ENCODE measurements around the gene ZCCHC7.
"Not testable (repeated sequence)": the region's sequence is repeated elsewhere in the genome, so short reads cannot be mapped to it uniquely, and the experiment has no call there.

ZCCHC7 gene

DNA sequence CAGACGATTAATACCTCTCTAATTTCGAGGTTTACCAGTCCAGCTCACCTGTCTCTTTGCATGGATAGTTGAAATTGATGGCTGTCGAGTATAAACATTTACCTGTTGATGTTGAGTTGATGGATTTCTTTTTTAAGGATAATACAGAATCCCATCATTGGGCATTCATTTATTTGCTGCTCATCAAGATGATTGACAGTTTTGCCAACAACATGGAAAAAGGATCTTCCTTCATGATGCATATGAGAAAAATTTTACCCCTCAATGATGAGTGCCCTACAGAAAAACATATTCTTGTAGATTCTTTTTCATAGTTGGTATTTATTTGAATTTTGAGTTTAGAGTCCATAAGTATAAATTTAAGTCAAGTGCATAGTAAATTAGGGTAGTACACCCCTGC, 59.2 kb downstream of the ZCCHC7 start:
- DNase-seq = no peak

DNA sequence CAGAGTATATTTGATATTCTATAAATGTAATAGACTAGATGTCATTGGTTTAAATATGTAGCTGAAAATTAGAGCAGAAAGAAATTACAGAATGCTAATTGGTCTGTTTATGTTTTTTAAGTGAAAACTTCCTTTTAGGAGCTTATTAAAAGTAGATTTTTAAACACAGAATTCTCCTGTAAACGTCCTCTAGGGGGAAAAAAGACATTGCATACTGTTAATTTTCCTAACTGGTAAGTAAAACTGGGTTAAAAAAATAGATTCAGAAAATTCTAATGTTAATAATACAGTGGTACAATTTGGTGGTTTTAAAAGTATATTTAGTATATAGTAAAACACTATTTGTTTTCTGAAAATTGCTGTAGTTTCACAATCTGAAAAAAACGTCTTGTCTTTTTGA, 59.8 kb downstream of the ZCCHC7 start:
- no peak for DNase-seq

DNA sequence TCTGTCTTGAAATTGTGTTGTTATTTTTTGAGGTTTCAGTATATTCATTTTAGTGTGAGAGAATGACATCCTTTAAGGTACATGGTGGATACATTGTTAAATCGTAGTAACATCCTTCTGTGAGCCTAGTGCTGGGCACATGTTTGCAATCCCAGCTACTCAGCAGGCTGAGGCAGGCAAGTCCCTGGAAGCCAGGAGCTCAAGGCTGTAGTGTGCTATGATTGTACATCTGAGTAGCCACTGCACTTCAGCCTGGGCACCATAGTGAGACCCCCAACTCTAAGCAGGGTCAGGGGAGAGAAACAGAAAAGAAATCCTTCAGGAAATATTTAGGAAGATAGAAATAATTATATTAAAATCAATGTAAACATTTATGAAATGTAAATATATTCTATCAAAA, 62.3 kb downstream of the ZCCHC7 start:
- DNase-seq = no peak

DNA sequence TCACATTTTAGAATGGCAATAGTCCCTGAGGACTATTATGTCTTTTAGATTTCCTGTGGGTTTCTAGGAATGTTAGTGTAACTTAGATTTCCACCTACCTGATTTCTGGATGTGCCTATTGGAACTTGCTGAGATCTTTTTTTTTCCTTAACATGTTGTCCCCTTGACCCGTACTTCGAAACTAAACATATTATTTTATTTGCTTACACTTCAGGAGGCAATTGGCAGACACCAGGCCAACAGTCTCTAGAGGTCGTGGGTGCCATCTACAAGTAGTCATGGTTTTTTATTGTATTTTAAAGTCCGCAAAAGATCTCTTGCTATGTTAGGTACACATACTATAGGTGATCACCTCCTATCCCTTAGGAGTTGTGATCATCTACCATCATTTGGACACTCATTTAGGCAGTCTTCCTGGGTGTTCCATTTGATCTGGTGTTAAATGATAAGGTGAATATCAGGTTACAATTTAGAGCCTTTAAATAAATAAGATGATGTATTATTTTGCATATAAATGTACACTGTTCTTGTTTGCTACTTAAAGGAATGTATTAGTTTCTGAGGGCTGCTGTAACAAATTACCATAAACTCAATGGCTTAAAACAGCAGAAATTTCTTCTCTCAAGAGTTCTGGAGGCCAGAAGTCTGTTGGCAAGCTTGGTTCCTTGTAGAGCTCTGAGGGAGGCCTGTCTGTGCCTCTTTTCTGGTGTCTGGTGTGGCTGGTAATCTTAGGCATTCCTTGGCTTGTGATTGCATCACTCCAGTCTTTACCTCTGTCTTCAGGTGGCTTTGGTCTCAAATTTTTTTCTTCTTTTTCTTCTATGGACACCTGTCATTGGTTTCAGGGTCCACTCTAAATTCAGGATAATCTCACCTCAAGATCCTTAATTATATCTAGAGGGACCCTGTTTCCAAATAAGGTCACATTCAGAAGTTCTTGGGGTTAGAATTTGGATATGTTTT, 64.8 kb downstream of the ZCCHC7 start:
- DNase-seq = no peak

DNA sequence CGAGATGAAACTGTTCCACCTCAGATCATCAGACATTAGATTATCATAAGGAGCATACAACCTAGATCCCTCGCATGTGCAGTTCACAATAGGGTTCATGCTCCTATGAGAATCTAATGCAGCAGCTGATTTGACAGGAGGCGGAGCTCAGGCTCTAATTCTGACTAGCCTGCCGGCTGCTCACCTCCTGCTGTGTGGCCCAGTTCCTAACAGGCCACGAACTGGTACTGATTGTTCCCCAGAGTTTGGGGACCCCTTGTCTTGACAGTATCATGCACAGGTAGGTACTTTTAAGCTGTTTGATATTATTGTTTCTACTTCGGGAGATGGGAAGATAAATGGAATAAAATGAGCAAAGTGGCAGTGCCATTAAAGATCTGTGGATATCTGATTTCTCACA, 66.9 kb downstream of the ZCCHC7 start:
- DNase-seq = no peak

DNA sequence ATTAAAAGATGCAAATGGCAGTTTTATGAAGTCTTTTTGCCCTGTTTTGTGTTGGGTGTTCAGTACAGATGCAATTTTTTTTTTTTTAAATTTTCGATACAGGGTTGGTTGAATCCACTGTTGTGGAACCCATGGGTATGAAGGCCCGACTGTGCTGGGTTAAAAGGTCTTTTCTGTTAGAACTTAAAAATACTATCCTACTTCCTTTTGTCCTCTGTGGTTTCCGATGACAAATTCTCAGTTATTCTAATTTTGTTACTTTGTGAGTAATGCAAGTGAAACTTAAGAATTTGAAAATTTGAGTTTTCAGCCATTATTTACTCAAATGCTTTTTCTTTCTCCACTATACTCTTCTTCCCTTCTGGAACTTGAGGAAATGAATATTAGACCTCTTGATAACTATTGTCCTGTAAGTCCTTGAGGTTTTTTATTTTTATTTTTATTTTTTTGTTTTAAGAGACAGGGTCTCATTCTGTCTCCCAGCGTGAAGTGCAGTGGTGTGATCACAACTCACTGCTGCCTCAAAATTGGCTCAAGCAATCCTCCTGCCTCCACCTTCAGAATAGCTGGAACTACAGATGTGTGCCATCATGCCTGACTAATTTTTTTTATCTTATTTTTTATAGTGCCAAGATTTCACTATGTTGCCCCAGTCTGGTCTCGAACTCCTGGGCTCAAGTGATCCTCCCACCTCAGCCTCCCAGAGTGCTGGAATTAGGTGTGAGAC, 67.5 kb downstream of the ZCCHC7 start:
- DNase-seq = no peak

DNA sequence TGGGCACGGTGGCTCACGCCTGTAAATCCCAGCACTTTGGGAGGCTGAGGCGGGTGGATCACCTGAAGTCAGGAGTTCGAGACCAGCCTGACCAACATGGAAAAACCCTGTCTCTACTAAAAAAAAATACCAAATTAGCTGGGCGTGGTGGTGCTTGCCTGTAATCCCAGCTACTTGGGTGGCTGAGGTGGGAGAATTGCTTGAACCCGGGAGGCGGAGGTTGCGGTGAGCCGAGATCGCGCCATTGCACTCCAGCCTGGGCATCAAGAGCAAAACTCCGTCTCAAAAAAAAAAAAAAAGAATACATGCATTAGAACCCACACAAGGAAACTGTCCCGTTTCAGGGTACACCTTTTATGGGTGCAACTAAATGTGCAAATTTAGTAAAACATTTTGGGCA, 70.4 kb downstream of the ZCCHC7 start:
- DNase-seq = not testable (repeated sequence)

DNA sequence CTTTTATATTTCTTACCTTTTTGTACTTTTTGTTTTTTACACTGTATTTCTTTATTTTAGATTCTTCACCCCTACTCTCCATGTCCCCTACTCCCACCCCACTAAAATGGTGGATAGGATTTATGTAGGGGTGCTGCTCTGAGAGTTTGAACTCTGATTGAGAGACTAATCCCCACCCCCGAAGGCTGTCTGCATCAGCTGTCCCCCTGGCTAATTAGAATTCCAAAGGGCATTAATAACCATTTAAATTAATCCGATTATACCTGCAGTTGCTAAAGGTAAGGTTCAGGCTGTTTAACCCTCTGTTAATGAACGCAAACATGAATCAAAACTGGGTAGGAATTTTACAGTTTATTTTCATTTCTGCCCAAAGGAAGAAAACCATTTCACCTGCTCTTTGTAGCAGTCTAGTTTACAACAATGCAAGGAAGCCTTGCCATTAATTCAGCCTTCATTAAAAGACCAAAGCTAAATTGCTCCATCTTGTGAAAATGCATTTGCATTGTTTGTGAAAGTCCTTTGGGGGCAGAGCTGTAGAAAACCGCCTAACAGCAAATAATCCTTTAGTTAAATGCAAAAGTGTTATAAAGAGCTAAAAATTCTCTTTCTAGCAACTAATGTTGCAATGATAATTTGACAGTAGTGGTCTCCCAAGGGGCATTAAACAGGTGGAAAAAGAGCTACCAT, 71.2 kb downstream of the ZCCHC7 start:
- no peak for DNase-seq

DNA sequence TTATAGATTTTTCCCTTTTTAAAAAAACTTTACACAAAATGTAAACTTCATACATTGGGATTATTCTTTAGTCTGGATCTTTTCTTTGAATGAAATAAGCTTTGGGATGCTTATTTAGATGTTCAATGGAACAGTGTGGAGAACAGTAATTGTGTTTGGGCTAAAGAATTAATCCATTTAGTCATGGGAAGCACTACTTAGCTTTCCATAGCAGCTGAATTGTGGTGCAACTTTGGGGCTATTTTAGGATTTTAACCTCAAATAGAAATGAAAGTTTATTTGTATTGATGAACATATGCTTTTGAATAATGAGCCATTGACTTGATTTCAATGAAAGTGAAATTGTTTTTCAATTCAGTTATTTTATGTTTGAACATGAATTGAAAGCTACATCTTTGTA, 72.4 kb downstream of the ZCCHC7 start:
- no peak for DNase-seq

DNA sequence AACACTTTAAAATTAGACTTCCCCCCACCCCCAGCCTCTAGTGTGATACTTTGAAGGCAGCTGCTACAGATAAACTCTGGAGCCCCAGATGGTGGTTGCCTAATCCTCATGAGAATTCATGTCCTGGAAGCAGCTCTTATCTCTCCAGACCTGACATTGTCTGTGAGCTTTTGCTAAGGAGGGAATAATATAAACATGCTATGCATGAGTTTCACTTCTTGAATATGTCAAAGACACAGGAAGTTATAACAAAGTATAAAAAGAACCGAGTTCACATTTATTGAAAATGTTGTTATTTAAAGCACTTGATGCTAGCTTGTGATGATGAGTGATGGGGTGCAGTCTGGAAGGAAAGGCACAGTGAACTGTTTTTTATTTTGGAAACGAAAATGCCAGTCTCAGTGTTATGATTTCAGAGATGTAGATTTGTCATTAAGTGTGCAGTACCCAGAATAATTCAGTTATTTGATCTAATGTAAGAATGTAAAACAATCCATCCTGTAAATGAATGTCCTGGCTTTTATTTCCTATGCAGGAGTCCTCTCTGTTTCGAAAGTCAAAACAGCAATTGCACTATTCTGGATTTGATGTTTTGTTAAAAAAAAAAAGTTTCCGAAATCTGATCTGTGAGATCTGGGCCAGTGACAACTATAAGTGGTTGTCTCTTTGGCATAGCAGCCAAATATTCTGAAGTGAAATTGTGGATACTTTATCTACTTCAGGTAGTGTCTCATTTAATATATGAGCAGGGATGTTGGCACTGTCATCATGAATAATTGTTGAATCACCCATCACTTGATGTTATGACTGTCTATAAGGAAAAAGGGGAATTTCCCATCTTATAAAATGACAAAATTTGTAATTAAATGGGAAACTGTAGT, 77.0 kb downstream of the ZCCHC7 start:
- peak; percentile 96 for DNase-seq

DNA sequence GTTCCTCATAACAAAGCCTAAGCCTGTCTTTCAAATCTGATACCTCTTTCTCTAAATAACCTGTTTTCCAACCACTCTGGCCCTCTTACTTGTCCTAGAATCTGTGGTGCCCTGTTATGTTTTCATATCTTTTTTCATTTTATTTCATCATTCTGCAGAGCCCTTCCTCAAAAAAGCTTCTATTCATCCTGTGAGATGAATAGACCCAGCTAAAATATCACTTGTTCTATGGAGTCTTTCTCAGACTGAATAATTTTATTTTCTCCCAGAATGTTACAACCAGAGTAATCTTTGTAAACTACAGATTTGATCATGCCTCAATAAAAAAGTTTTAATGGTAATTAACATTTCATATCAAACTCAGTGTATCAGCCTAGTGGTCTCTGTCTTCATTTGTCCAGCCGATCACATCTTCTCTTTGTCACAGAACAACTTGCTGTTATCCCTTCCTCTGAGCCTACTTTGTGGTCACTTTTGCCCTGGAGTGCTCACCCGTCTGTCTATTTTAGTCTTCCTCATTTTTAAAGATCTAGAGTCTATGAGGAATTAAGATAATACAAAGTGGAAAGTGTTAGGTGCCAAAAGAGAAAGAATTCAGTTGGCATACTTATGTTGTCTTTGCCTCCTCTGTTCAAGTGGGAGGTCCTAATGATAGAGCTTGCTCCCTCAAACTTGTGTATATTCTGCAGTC, 77.8 kb downstream of the ZCCHC7 start:
- DNase-seq = peak; percentile 57

DNA sequence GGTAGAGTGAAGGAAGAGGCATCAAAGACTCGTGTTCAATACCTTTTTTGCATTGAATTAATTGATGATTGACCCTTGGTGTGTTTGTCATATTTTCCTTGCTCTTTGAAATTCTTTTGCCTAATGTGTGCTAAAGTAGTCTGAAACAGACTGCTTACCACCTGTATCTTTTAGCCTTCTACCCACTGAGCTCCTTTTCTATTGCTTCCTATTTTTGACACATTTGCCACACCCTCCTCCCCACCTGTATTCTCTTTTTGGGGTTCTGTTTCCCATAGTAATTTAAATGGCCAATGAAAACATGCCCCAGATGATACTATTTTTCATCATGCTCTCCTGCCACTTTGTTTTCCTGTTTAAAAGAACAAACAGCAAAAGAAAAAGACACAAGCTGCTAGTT, 78.5 kb downstream of the ZCCHC7 start:
- no peak for DNase-seq

DNA sequence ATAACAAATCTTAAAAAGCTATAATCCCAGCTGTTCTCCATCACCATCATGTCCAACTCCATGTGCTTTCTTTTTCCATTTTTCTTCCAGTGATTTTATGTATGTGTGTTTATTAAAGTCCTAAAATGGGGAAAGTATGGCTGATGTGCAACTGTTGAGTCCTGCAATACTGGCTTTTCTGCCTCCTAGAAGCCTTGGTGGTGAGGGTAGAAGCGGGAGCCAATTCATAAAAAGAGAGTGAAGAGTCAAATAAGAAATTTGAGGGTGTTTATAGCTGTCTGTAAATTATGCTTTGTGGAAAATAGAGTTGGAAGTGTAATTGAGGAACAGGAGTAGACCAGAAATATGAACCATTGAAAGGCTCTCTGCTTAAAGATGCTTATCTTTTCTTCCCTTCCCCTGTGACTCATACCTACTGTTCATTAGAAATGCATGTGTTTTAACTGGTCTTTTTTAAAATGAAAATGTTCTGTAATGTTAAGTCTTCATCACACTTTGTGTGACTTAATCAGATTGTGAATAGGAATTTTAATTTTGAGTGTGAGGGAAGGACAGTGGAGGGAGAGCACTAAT, 80.1 kb downstream of the ZCCHC7 start:
- DNase-seq = peak; percentile 74

DNA sequence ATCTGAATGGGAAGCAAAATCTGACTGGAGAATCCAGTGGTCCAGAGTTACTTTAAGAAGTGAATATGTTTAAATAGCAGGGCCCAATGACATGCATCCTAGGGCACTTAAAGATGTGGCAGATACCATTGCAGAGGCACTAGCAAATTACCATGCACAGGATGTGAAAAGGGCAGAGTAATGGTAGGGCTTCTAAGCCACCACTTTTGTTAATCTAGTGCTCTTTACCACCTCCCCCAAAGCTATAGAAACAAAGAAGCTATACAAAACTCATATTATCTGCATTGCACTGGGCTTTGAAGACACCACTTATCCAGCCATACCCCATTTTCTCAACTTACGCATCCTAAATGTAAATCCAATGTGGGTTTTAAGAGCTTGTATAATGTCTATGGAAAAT, 81.2 kb downstream of the ZCCHC7 start:
- DNase-seq = peak; percentile 20

DNA sequence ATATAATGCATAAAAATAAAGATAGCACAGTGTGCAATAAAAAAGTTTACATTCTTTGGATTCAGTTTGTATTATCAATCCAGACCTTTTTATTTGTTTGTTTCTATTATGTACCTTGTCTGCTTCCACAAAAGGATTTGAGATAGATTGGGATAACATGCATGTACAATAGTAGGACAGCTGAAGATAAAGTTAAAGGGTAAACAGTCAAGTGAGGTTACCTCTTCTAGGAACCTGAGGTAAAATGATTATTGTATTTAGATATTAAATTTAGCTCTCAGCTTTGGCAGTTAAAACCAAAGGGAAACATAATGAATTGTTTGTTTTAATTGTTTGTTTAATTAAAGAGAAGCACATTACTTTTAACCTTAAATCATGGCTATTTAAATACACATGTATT, 81.7 kb downstream of the ZCCHC7 start:
- no peak for DNase-seq

DNA sequence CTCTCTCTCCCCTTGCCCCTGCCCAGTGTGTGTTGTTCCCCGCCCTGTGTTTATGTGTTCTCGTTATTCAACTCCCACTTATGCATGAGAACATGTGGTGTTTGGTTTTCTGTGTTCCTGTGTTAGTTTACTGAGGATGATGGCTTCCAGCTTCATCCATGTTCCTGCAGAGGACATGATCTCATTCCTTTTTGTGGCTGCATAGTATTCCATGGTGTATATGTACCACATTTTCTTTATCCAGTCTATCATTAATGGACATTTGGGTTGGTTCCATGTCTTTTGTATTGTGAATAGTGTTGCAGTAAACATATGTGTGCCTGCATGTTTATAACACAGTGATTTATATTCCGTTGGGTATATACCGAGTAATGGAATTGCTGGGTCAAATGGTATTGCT, 83.1 kb downstream of the ZCCHC7 start:
- not testable (repeated sequence) for DNase-seq

DNA sequence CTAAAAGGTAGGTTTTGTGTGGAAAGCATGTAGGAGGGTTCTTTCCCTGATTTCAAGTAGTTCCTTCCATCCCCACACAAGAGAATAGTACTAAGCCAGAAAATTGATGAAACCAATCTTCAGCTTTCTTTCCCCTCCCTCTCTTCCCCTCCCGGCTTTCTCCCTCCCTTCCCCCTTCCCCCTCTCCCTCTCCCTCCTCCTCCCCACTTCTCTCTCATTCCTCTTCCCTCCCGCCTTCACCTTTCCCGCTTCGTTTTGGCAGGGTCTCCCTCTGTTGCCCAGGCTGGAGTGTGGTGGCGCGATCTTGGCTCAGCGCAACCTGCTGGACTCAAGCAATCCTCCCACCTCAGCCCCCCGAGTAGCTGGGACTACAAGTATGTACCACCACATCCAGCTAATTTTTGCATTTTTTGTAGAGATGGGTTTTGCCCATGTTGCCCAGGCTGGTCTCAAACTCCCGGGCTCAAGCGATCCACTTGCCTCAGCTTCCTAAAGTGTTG, 85.8 kb downstream of the ZCCHC7 start:
- DNase-seq = no peak

DNA sequence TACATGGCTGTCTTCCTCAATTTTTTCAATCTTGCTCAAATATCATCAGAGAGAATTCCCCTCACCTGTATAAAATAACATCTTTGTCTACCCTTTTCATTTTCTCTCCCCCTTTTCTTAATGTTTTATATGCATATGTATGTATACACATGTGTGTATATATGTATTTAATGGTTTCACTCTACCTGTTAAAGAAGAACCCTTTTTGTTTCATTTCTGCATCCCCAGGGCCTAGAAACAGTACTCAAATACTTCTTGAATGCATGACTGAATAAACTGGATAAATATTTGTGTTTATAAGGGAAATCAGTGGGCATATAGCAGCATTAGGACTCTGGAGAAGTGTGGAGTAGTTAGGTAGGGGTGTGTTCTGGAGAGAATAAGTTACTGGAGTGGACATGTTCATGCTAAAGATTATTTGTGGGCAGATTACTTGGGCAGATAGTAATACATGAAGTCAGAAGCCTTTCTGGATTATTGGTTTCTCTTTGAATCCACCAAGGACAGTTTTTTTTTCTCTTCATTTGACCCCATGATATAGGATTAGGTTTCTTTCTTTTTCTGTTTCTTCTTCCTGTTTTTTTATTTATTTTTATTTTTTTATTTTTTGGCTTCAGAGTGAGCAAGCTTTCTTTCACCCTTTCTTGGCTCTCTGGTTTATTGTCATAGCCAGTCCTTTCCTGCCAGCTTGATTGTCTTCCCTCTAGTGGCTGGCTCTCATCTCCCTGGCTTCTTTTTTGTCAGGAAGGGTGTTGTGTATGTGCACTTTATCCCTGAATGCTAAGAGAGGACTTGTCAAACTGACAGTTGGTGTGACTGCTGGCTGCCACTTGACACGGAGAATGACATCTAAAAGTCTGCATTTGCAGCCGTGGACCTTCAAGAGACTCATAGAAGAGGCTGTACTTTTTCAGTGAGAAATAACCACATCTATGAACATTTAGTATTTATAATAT, 89.3 kb downstream of the ZCCHC7 start:
- peak; percentile 67 for DNase-seq

DNA sequence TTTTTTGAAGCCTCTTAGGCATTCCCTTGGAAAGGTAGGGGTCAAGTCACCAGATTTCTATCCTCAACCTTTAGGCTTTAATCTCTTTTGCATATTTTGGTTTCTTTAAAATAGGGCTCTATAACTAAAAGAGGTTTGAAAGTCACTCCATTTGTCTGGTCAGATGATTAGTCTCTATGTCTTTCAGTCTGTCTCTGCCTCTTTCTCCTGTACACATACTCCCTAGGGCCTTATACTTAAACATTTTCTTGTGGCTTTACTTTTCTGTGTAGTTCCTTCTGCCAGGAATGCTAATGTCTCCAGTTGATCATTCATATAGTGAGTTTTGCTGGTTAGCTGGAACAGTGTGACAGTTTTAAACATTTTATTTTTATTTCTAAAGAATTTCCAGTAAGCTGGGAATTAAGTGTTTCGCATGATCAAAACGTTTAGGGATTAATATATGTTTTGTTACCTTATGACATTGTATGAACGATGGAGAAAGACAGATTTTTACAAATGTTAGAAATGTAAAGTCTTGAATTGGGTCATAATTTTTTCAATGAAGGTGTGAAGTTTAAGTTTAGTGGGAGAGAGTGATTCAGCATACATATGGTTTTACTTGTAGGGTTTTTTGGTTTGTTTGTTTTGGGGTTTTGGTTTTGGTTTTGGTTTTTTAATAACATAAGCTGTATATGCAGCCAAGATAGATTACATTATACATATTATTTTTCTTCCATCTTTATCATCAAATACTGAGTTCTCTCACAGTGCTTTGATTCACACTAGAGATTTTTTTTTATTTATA, 90.6 kb downstream of the ZCCHC7 start:
- DNase-seq = no peak
